Right atrium auricular region (tissue), 2 donors: Measurements from ENCODE around the gene PNMA6E. TPM values are rescaled to one million over a fixed set of nuclear protein-coding genes. Genes with fewer than 3 reads are reported as not detected.

Source experiments
- DNase-seq: peaks from one replicate; pipeline ENCODE4 v3.0.0-alpha.2; 2019; ENCODE audit warnings: low spot score
- H3K27ac ChIP-seq, 2 donors: fragments of 200-600 bp; sonication (generic); 1 replicate in 1 of 2; 2 replicates in 1 of 2; pipeline ENCODE4 v1.5.1; 2016 to 2019
- H3K27me3 ChIP-seq, 2 donors: fragments of 200-600 bp; sonication (generic); one replicate each; pipeline versions ENCODE4 v1.5.1 to v1.6.0; 2017 to 2019
- H3K36me3 ChIP-seq: fragments of 200-600 bp; sonication (generic); one replicate; pipeline ENCODE4 v1.5.1; 2016
- H3K4me1 ChIP-seq, 2 donors: fragments of 200-600 bp; sonication (generic); one replicate each; pipeline versions ENCODE4 v1.5.1 to v1.6.0; 2017 to 2019
- H3K4me3 ChIP-seq, 2 donors: fragments of 200-600 bp; sonication (generic); 1 replicate in 1 of 2; 2 replicates in 1 of 2; pipeline ENCODE4 v1.5.1; 2017 to 2019; ENCODE audit warnings: mild to moderate bottlenecking in 1 of 2, moderate library complexity in 1 of 2
- H3K9me3 ChIP-seq, 2 donors: fragments of 200-600 bp; sonication (generic); one replicate each; pipeline ENCODE4 v1.5.1; 2019
- total RNA-seq, 2 donors: library from RNA; depleted of rRNA; stranded (reverse); fragments of >200 nt; gene quantifications; one replicate each; pipeline ENCODE4 v1.1.0, GENCODE V29; 2016
- TF ChIP-seq, protein P1 (sequence below), 2 donors: fragments of 200-600 bp; sonication (generic); IDR thresholded peaks; one replicate each; pipeline ENCODE4 v1.5.1; 2019; ENCODE audit warnings: antibody characterized with exemption in 2 of 2

PNMA6E gene
- total RNA-seq, 2 donors from 2014 or later, result not detected

GRCh38 chrX:153409414-153410101 is 8.4 kb upstream of the PNMA6E start:
- H3K4me3 ChIP-seq, result no peak overlapping the region
- H3K4me1 ChIP-seq, result peaks cover 0 to 7% of the 10 kb centered on the region in 2 donors
- H3K27me3 ChIP-seq, result no peaks in the 10 kb centered on the region
- H3K36me3 ChIP-seq, result no peaks in the 10 kb centered on the region
- no peak for DNase-seq
- H3K27ac ChIP-seq, result no peak overlapping the region
- TF ChIP-seq, protein P1, sequence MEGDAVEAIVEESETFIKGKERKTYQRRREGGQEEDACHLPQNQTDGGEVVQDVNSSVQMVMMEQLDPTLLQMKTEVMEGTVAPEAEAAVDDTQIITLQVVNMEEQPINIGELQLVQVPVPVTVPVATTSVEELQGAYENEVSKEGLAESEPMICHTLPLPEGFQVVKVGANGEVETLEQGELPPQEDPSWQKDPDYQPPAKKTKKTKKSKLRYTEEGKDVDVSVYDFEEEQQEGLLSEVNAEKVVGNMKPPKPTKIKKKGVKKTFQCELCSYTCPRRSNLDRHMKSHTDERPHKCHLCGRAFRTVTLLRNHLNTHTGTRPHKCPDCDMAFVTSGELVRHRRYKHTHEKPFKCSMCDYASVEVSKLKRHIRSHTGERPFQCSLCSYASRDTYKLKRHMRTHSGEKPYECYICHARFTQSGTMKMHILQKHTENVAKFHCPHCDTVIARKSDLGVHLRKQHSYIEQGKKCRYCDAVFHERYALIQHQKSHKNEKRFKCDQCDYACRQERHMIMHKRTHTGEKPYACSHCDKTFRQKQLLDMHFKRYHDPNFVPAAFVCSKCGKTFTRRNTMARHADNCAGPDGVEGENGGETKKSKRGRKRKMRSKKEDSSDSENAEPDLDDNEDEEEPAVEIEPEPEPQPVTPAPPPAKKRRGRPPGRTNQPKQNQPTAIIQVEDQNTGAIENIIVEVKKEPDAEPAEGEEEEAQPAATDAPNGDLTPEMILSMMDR (IDR thresholded peaks at IDR 0.05), result no peak
- no peaks in the 10 kb centered on the region for H3K9me3 ChIP-seq

GRCh38 chrX:153408871-153409351 is 7.8 kb upstream of the PNMA6E start:
- TF ChIP-seq, protein P1 (IDR thresholded peaks at IDR 0.05), result no peak
- Histone ChIP-seq H3K36me3 (no peaks in the 10 kb centered on the region), H3K4me3 (no peak overlapping the region), H3K27me3 (no peaks in the 10 kb centered on the region), H3K4me1 (peaks cover 0 to 7% of the 10 kb centered on the region in 2 donors), H3K27ac (no peak overlapping the region), H3K9me3 (no peaks in the 10 kb centered on the region)
- DNase-seq, result no peak

DNA sequence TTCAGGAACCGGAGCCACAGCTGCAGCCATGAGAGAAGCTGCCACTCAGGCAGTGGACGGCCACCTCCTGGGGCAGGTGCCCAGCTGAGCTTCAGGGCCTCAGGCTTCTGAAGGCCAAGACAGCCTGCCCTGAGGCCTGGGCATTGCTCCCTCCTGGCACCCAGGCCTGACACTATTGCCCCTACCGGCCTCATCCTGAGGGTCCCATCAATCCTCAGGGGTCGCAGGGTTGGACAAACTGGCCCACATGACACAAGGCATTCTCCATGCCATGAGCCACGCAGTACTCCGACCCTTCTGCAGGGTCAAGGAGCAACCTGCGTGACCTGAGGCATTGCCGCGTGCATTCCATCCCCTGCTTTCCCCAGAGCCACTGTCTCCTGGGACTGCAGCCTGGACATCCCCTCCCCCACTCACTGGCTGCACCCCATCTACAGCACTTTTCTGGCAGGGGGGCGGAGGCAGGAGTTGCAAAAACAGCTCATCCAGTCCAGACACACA is 7.1 kb upstream of the PNMA6E start:
- TF ChIP-seq, protein P1 (IDR thresholded peaks at IDR 0.05), result no peak
- Histone ChIP-seq H3K4me3 (no peak overlapping the region), H3K4me1 (peaks cover 0 to 7% of the 10 kb centered on the region in 2 donors), H3K36me3 (no peaks in the 10 kb centered on the region), H3K27me3 (no peaks in the 10 kb centered on the region), H3K9me3 (no peaks in the 10 kb centered on the region), H3K27ac (no peak overlapping the region)
- DNase-seq, result no peak

DNA sequence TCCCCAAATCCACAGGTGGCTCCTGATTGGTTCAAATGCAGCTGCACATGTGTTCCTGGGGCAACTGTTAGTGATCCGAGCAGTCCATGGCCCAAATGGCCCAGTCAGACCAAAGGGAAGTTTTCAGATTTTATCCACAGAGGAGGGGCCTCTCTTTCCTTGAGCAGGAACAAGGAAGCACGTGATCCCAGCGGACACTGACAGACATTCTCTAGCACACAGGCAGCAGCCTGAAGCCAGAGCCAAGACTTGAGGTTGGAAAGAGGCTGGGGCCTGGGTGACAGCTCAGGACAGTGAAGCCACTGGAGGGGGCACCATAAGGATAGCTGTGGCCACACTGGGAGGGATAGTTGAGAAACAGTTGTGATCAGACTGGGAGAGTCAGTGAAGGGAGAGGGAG is 6.6 kb upstream of the PNMA6E start:
- Histone ChIP-seq H3K27me3 (no peaks in the 10 kb centered on the region), H3K9me3 (no peaks in the 10 kb centered on the region), H3K4me3 (no peak overlapping the region), H3K27ac (no peak overlapping the region), H3K4me1 (peaks cover 0 to 7% of the 10 kb centered on the region in 2 donors), H3K36me3 (no peaks in the 10 kb centered on the region)
- TF ChIP-seq, protein P1 (IDR thresholded peaks at IDR 0.05), result no peak
- no peak for DNase-seq

DNA sequence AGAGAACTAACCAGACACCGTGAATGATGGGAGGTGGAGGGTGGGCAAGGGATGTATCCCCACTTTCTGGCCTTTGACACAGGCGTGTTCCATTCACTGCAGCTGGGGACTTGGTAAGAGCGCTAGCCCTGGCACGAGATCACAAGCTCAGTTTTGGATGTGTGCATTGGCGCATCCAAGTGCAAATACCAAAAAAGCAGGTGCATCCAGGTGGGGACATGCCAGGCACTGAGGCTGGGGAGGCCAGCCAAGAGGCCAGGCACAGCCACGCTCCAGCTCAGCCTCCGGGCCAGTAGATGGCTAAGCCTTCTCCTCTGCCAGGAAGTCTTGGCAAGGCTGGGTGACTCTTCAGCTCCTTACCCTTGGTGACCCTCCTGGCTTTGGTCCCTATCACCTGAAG is 5.8 kb upstream of the PNMA6E start:
- no peaks in the 10 kb centered on the region for H3K9me3 ChIP-seq
- TF ChIP-seq, protein P1 (IDR thresholded peaks at IDR 0.05), result no peak
- H3K27ac ChIP-seq, result no peak overlapping the region
- no peak for DNase-seq
- no peaks in the 10 kb centered on the region for H3K27me3 ChIP-seq
- peaks cover 0 to 4% of the 10 kb centered on the region in 2 donors for H3K4me1 ChIP-seq
- no peak overlapping the region for H3K4me3 ChIP-seq
- no peaks in the 10 kb centered on the region for H3K36me3 ChIP-seq
